Measurements from ENCODE around the gene ZFP36L1.

GRCh38 chr14:68822926-68823325 lies 30.1 kb upstream of the ZFP36L1 start:
- TF ChIP-seq CTCF (IDR thresholded peaks at IDR 0.05; ENCODE audit: low read length): no peak
- no peak for TF ChIP-seq EZH2 (IDR thresholded peaks at IDR 0.05; ENCODE audit: borderline replicate concordance, low read length)

All from OCI-LY1 (cell line).